K562 (cell line): ENCODE measurements around the gene LEPR. TPM values are rescaled to one million over a fixed set of nuclear protein-coding genes. Genes with fewer than 3 reads are reported as not detected.

Experiments used
- ATF7 ChIP-seq: fragments of 450-650 bp; IDR thresholded peaks from 2 replicates; pipeline ENCODE4 v1.7.1; 2014; ENCODE audit warnings: mild to moderate bottlenecking, moderate library complexity
- DMBX1 ChIP-seq: fragments of 250-450 bp; sonication (Bioruptor Pico); IDR thresholded peaks from 2 replicates; pipeline ENCODE4 v1.8.0; 2022; ENCODE audit warnings: inconsistent platforms, mild to moderate bottlenecking, moderate library complexity, borderline replicate concordance
- DPF2 ChIP-seq: fragments of 450-650 bp; IDR thresholded peaks from 2 replicates; pipeline ENCODE4 v1.6.1; 2016
- ETV5 ChIP-seq: sonication (generic); formaldehyde crosslinking; IDR thresholded peaks from 2 replicates; pipeline ENCODE4 v1.4.0; 2020; ENCODE audit warnings: low read depth, mild to moderate bottlenecking, missing genetic modification reagents
- FOSL1 ChIP-seq: fragments of 200-800 bp; sonication (Bioruptor generic); conservative IDR thresholded peaks from 2 replicates; pipeline ENCODE4 v1.6.1; 2016; ENCODE audit warnings: missing genetic modification characterization, missing compliant biosample characterization
- GTF2F1 ChIP-seq: IDR thresholded peaks from 2 replicates; pipeline ENCODE4 v1.6.1; 2011; ENCODE audit warnings: low read depth, low read length, improper control_type of control experiment
- HIVEP1 ChIP-seq: fragments of 250-450 bp; sonication (Bioruptor Pico); IDR thresholded peaks from 2 replicates; pipeline ENCODE4 v1.4.0; 2020; ENCODE audit warnings: mild to moderate bottlenecking
- HNRNPLL ChIP-seq: fragments of 200-400 bp; formaldehyde crosslinking; IDR thresholded peaks from 2 replicates; pipeline ENCODE4 v1.6.1; 2017; ENCODE audit warnings: low read length, low read depth, mild to moderate bottlenecking; ENCODE audit not compliant: poor library complexity, severe bottlenecking
- HNRNPUL1 ChIP-seq: fragments of 200-400 bp; formaldehyde crosslinking; IDR thresholded peaks from 2 replicates; pipeline ENCODE4 v1.6.1; 2017; ENCODE audit warnings: low read length
- MCM5 ChIP-seq: fragments of 450-650 bp; IDR thresholded peaks from 2 replicates; pipeline ENCODE4 v1.6.1; 2016; ENCODE audit warnings: low read depth
- NCOA6 ChIP-seq: fragments of 450-650 bp; IDR thresholded peaks from 2 replicates; pipeline ENCODE4 v1.6.1; 2017; ENCODE audit warnings: mild to moderate bottlenecking
- NRF1 ChIP-seq, 2 experiments: fragments of 450-650 bp; IDR thresholded peaks in 1 of 2; conservative IDR thresholded peaks in 1 of 2; 2 replicates each; pipeline ENCODE4 v1.6.1; 2014; ENCODE audit warnings: mild to moderate bottlenecking in 2 of 2
- PHTF2 ChIP-seq: fragments of 250-450 bp; sonication (Bioruptor Pico); IDR thresholded peaks from 2 replicates; pipeline ENCODE4 v1.5.0; 2021; ENCODE audit warnings: mild to moderate bottlenecking
- SETDB1 ChIP-seq: IDR thresholded peaks from one replicate; pipeline ENCODE4 v1.6.1; 2012; ENCODE audit warnings: low read length, control low read depth, inconsistent platforms
- TAF7 ChIP-seq: fragments of 450-650 bp; IDR thresholded peaks from 2 replicates; pipeline ENCODE4 v1.6.1; 2016; ENCODE audit warnings: missing genetic modification characterization, missing compliant biosample characterization
- ZNF778 ChIP-seq: fragments of 450-650 bp; formaldehyde crosslinking; IDR thresholded peaks from 2 replicates; pipeline ENCODE4 v1.4.0; 2020; ENCODE audit warnings: mild to moderate bottlenecking, moderate library complexity
- polyA plus RNA-seq, 8 experiments: library from polyadenylated mRNA; depleted of rRNA in 4 of 8; stranded (reverse) in 5 of 8; unstranded in 3 of 8; fragments of >200 nt; fragmentation: Nextera tagmentation in 2 of 8; fragmentation: Illumina TruSeq in 1 of 8; extraction: Ambion mirVana in 2 of 8; extraction: Trizol in 1 of 8; gene quantifications; 2 replicates each; pipeline versions ENCODE4 v1.2.1 to v1.2.3, GENCODE V29; 2011 to 2014; ENCODE audit warnings: inconsistent platforms in 1 of 8, missing spikeins in 1 of 8
- total RNA-seq, 7 experiments: library from RNA; depleted of rRNA in 6 of 7; stranded (reverse); fragments of >200 nt in 6 of 7; fragmentation: Illumina TruSeq in 2 of 7; extraction: Trizol in 2 of 7; gene quantifications; 2 replicates each; pipeline versions ENCODE4 v1.2.1 to v1.2.3, GENCODE V29; 2011 to 2021; ENCODE audit warnings: low replicate concordance in 1 of 7
- TF ChIP-seq, protein P1 (sequence below), 3 experiments: fragments of 200-800 bp in 1 of 3; fragments of 250-450 bp in 1 of 3; fragments of 450-650 bp in 1 of 3; sonication (Bioruptor Pico) in 1 of 3; sonication (Bioruptor generic) in 1 of 3; formaldehyde crosslinking in 1 of 3; IDR thresholded peaks; 2 replicates each; pipeline versions ENCODE4 v1.6.1 to v1.8.0; 2016 to 2022; ENCODE audit warnings: mild to moderate bottlenecking in 2 of 3, missing genetic modification characterization in 2 of 3, missing compliant biosample characterization in 1 of 3, moderate library complexity in 1 of 3
- TF ChIP-seq, protein P2 (sequence below): fragments of 450-650 bp; conservative IDR thresholded peaks from 2 replicates; pipeline ENCODE4 v1.6.1; 2016; ENCODE audit warnings: missing genetic modification characterization, low read depth, mild to moderate bottlenecking, missing compliant biosample characterization, moderate library complexity
- TF ChIP-seq, protein P3 (sequence below): IDR thresholded peaks from 2 replicates; pipeline ENCODE4 v1.6.1; 2012; ENCODE audit warnings: low read depth, low read length, improper control_type of control experiment, borderline replicate concordance
- TF ChIP-seq, protein P4 (sequence below): fragments of 250-450 bp; sonication (Bioruptor Pico); IDR thresholded peaks from 2 replicates; pipeline ENCODE4 v1.8.0; 2021; ENCODE audit warnings: moderate library complexity, mild to moderate bottlenecking, inconsistent platforms

LEPR gene
- total and polyA plus RNA-seq, 9 of the 15 experiments (the other 6 are each of a cell fraction or from before 2014, with no cell fraction given): 12.2 to 111 (median 43.1) TPM

DNA sequence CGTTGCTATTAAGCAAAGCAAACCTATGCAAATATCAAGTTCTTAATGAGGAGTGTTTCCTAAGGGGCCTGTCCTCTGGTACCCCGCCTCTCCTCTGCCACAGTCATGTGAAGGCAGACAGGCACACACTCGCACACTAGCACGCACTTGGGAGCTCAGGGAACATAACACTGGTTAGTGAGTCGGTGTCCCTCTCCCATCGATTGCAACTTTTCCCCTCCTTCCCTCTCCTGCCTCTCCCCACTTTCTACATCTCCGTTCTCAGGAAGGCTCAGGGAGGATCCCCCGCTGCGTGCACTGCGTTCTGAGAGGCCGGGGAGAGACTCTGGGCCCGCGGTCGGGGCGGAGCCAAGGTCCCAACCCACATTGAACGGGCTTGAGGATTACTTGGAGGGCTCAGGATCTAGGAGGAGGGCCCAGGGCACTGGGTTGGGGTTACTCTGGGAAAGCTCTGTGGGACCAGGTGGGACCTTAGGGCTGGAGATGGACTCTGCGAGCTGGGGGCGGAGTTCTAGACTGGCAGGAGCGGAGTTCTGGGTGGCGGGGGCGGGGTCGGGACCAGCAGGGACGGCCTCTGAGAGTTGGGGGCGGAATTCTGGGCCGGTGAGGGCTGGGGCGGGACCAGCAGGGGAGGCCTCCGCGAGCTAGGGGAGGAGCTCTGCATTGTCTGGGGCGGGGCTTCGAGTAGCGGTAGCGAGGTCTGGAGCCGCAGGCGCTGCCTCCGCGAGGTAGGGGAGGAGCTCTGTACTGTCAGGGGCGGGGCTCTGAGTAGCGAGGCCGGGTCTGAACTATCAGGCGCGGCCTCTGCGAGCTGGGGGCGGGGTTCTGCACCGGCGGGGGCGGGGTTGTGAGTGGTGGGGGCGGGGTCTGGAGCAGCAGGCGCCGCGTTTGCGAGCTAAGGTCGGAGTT is 533 bp upstream of the LEPR start (continued):
- TF ChIP-seq, protein P1, sequence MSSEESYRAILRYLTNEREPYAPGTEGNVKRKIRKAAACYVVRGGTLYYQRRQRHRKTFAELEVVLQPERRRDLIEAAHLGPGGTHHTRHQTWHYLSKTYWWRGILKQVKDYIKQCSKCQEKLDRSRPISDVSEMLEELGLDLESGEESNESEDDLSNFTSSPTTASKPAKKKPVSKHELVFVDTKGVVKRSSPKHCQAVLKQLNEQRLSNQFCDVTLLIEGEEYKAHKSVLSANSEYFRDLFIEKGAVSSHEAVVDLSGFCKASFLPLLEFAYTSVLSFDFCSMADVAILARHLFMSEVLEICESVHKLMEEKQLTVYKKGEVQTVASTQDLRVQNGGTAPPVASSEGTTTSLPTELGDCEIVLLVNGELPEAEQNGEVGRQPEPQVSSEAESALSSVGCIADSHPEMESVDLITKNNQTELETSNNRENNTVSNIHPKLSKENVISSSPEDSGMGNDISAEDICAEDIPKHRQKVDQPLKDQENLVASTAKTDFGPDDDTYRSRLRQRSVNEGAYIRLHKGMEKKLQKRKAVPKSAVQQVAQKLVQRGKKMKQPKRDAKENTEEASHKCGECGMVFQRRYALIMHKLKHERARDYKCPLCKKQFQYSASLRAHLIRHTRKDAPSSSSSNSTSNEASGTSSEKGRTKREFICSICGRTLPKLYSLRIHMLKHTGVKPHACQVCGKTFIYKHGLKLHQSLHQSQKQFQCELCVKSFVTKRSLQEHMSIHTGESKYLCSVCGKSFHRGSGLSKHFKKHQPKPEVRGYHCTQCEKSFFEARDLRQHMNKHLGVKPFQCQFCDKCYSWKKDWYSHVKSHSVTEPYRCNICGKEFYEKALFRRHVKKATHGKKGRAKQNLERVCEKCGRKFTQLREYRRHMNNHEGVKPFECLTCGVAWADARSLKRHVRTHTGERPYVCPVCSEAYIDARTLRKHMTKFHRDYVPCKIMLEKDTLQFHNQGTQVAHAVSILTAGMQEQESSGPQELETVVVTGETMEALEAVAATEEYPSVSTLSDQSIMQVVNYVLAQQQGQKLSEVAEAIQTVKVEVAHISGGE (CRISPR knock-in tag; IDR thresholded peaks at IDR 0.05): no peak
- 0 out of 2 replicates have a peak, but pooled peaks have one; percentile 33 for TF ChIP-seq ETV5 (CRISPR knock-in tag)
- TF ChIP-seq, protein P2, sequence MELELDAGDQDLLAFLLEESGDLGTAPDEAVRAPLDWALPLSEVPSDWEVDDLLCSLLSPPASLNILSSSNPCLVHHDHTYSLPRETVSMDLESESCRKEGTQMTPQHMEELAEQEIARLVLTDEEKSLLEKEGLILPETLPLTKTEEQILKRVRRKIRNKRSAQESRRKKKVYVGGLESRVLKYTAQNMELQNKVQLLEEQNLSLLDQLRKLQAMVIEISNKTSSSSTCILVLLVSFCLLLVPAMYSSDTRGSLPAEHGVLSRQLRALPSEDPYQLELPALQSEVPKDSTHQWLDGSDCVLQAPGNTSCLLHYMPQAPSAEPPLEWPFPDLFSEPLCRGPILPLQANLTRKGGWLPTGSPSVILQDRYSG (tag): no peak
- TF ChIP-seq PHTF2: no peak
- no peak for TF ChIP-seq NCOA6
- TF ChIP-seq TAF7: no peak
- no peak for TF ChIP-seq DMBX1 (CRISPR knock-in tag)
- no peak for TF ChIP-seq MCM5
- peak; percentile 63 for TF ChIP-seq HNRNPLL
- peak; percentile 71 to 72 for TF ChIP-seq NRF1 (conservative IDR thresholded peaks at IDR 0.05 in 1 of 2, IDR thresholded peaks at IDR 0.05 in 1 of 2)
- no peak for TF ChIP-seq FOSL1 (tag)
- TF ChIP-seq, protein P3, sequence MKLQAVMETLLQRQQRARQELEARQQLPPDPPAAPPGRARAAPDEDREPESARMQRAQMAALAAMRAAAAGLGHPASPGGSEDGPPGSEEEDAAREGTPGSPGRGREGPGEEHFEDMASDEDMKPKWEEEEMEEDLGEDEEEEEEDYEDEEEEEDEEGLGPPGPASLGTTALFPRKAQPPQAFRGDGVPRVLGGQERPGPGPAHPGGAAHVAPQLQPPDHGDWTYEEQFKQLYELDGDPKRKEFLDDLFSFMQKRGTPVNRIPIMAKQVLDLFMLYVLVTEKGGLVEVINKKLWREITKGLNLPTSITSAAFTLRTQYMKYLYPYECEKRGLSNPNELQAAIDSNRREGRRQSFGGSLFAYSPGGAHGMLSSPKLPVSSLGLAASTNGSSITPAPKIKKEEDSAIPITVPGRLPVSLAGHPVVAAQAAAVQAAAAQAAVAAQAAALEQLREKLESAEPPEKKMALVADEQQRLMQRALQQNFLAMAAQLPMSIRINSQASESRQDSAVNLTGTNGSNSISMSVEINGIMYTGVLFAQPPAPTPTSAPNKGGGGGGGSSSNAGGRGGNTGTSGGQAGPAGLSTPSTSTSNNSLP: no peak
- TF ChIP-seq, protein P4, sequence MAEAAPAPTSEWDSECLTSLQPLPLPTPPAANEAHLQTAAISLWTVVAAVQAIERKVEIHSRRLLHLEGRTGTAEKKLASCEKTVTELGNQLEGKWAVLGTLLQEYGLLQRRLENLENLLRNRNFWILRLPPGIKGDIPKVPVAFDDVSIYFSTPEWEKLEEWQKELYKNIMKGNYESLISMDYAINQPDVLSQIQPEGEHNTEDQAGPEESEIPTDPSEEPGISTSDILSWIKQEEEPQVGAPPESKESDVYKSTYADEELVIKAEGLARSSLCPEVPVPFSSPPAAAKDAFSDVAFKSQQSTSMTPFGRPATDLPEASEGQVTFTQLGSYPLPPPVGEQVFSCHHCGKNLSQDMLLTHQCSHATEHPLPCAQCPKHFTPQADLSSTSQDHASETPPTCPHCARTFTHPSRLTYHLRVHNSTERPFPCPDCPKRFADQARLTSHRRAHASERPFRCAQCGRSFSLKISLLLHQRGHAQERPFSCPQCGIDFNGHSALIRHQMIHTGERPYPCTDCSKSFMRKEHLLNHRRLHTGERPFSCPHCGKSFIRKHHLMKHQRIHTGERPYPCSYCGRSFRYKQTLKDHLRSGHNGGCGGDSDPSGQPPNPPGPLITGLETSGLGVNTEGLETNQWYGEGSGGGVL (CRISPR knock-in tag): no peak
- peak; percentile 53; the same call in 1 of the 2 replicates for TF ChIP-seq ATF7
- no peak for TF ChIP-seq HIVEP1 (CRISPR knock-in tag)
- peak; percentile 64 for TF ChIP-seq DPF2
- TF ChIP-seq HNRNPUL1: no peak
- TF ChIP-seq ZNF778: no peak
- no peak for TF ChIP-seq SETDB1
- TF ChIP-seq GTF2F1: no peak
